ENCODE measurements around the gene TNFRSF17.

The TNFRSF17 gene

DNA sequence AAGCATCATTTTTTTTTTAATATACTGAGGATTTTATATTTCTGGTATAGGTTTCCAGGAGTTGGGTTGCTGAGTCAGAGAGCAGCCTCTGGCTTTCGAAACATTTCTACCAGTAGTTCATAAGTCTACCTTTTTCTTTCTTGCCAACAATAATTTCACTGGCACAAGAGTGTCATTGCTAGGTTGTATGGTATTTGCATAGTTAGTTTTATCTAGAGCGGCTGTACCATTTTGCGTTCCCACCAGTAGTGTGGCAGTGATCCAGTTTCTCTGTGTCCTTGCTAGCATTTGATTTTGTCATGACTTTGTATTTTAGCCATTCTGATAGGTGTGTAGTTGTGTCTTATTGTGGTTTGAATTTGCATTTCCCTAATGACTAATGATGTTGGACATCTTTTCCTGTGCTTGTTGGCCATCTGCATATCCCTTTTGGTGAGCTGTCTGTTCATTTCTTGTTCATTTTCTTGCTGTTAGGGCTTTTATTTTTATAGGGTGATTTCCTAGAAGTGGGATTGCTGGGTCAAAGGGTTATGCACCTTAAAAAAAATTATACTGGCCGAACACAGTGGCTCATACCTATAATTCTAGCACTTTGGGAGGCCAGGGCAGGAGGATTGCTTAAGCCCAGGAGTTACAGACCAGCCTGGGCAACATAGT lies 51.4 kb downstream of the TNFRSF17 start:
- no peaks in the 10 kb centered on the region for H3K36me3 ChIP-seq
- no peak for TF ChIP-seq CTCF (IDR thresholded peaks at IDR 0.05; ENCODE audit: low read depth, low read length)
- H3K9me3 ChIP-seq, result no peaks in the 10 kb centered on the region
- H3K4me3 ChIP-seq (ENCODE audit: low read depth, low read length), result no peak overlapping the region
- H3K27me3 ChIP-seq, result no peaks in the 10 kb centered on the region
- H3K4me1 ChIP-seq, result no peaks in the 10 kb centered on the region
- no peak for DNase-seq

DNA sequence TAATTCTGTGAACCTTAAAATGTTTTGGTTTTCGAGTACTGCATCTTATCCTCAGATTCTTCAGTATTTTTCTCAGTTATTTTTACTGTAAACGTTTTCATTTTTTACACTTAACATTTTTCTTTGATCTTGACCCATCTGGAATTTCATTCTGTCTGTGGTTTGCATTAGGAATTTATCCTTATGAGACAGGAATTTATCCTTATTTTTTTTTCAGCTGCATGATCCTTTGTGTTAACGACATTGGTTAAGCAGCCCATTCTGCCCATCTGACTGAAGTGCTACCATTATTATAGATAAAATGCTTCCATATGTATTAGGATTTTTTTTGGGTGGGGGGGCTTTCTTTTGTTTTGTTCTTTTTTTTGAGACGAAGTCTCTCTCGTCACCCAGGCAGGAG lies 52.5 kb downstream of the TNFRSF17 start:
- Histone ChIP-seq H3K27me3 (no peaks in the 10 kb centered on the region), H3K4me1 (no peaks in the 10 kb centered on the region), H3K9me3 (no peaks in the 10 kb centered on the region), H3K4me3 (ENCODE audit: low read depth, low read length) (no peak overlapping the region), H3K36me3 (no peaks in the 10 kb centered on the region)
- DNase-seq, result no peak
- TF ChIP-seq CTCF (IDR thresholded peaks at IDR 0.05; ENCODE audit: low read depth, low read length), result no peak
